ENCODE measurements around the gene GDI1. TPM values are rescaled to one million over a fixed set of nuclear protein-coding genes. Genes with fewer than 3 reads are reported as not detected.

GDI1 gene
- total and polyA plus RNA-seq, 9 of the 15 experiments (the other 6 are each of a cell fraction or from before 2014, with no cell fraction given) = 0.97 to 82.6 (median 37.5) TPM

DNA sequence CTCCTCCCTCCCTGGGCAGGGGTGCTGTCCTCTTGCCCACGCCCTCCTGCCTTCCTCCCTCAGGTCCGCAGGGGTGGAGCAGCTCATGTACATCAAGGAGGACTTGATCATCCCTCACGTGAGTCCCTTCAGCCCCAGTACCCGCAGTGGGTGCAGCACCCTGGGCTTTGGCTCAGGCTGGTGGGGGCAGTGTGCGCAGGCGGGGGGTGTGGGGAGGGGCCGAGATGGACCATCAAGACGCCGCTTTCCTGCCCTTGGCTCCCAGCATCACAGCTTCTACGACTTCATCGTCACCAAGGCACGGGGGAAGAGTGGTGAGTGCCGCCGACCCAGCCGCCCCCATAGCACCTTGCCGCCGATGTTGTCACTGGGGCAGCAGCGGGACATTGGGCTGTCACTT, 12.7 kb downstream of the GDI1 start:
- ChIA-PET CTCF (ENCODE audit: low intra/inter-chr PET ratio) (no interaction called here), POLR2A (no interaction called here)
- FAIRE-seq (no peak), DNase-seq (ENCODE audit: extremely low read depth in 1 of 4, low spot score in 3 of 4) (no peak), ATAC-seq (no peak)
- Histone ChIP-seq H3K27me3 (ENCODE audit: control insufficient read depth in 2 of 2, insufficient read depth in 2 of 2, low read length in 2 of 2) (no peaks in the 10 kb centered on the region), H3K4me1 (replicated peaks in 1 of 2; ENCODE audit: control insufficient read depth in 2 of 2, insufficient read depth in 2 of 2, low read length in 2 of 2) (peaks cover 5 to 28% of the 10 kb centered on the region in 2 experiments; a peak in 4 of 5 replicates), H4K20me1 (replicated peaks; ENCODE audit: control insufficient read depth, insufficient read depth, low read length) (no peaks in the 10 kb centered on the region), H3K36me3 (ENCODE audit: control insufficient read depth, insufficient read depth, low read length) (peaks cover 59% of the 10 kb centered on the region; the same call in 2 of the 3 replicates), H3K9me1 (ENCODE audit: control insufficient read depth, insufficient read depth, low read length) (no peaks in the 10 kb centered on the region), H3K4me2 (ENCODE audit: insufficient read depth, low read length) (no peak overlapping the region), H3K79me2 (ENCODE audit: control insufficient read depth, insufficient read depth, low read length) (peaks cover 12% of the 10 kb centered on the region), H2AFZ (ENCODE audit: low read depth, low read length) (no peak overlapping the region), H3K27ac (ENCODE audit: extremely low read depth, low read depth, low read length) (no peak overlapping the region), H3K9me3 (replicated peaks; ENCODE audit: control insufficient read depth, insufficient read depth, low read depth, low read length) (no peaks in the 10 kb centered on the region), H3K4me3 (no peak overlapping the region), H3K9ac (ENCODE audit: insufficient read depth in 1 of 2, low read depth in 2 of 2, low read length in 2 of 2) (no peak overlapping the region)
- in situ Hi-C loops (cut with MboI) = no loop called here
- no TSS peak for BruUV-seq (replicated peaks)
- TF ChIP-seq NR2C1 (IDR thresholded peaks at IDR 0.05) = no peak
- TF ChIP-seq NR2C1 (tag; IDR thresholded peaks at IDR 0.05) = no peak
- 0 out of 2 replicates have a peak, but pooled peaks have one; percentile 3 for TF ChIP-seq RBFOX2 (IDR thresholded peaks at IDR 0.05; ENCODE audit: low read depth, low read length)
- intact Hi-C loops (cut with micrococcal nuclease) = no loop called here
- whole genome bisulfite sequencing (ENCODE audit: insufficient coverage, low coverage, missing lambda C conversion rate) = no CpG with 5 or more reads among the region's 18 CpGs

DNA sequence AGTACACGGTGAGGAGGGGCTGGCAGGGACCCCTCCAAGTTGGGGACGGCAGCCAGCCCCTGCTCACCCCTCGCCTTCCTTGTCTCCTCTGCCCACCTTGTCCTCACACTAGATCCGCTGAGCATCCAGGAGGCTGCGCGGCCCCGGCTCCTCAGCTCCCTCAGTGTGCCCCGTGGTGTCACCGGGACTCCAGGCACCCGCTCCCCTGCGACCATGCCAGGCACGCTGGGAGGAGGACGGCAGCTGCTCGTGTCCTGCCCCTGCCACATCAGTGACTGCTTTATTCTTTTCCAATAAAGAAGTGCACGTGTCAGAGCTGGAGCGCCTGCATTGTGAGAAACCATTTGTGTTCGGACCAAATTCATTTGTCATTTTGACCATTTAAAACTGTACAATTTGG, 13.4 kb downstream of the GDI1 start:
- H3K36me3 ChIP-seq (ENCODE audit: control insufficient read depth, insufficient read depth, low read length) = peaks cover 57% of the 10 kb centered on the region; the same call in 2 of the 3 replicates
- no peaks in the 10 kb centered on the region for H4K20me1 ChIP-seq (replicated peaks; ENCODE audit: control insufficient read depth, insufficient read depth, low read length)
- TF ChIP-seq RBFOX2 (IDR thresholded peaks at IDR 0.05; ENCODE audit: low read depth, low read length) = 0 out of 2 replicates have a peak, but pooled peaks have one; percentile 2
- TF ChIP-seq HCFC1 (IDR thresholded peaks at IDR 0.05; ENCODE audit: low read depth, low read length) = no peak
- in situ Hi-C loops (cut with MboI) = no loop called here
- H3K9ac ChIP-seq (ENCODE audit: insufficient read depth in 1 of 2, low read depth in 2 of 2, low read length in 2 of 2) = no peak overlapping the region
- no peaks in the 10 kb centered on the region for H3K27me3 ChIP-seq (ENCODE audit: control insufficient read depth in 2 of 2, insufficient read depth in 2 of 2, low read length in 2 of 2)
- no peak overlapping the region for H2AFZ ChIP-seq (ENCODE audit: low read depth, low read length)
- DNase-seq (ENCODE audit: extremely low read depth in 1 of 4, low spot score in 3 of 4) (no peak), FAIRE-seq (no peak), ATAC-seq (no peak)
- no peak overlapping the region for H3K4me3 ChIP-seq
- no peak overlapping the region for H3K4me2 ChIP-seq (ENCODE audit: insufficient read depth, low read length)
- intact Hi-C loops (cut with micrococcal nuclease) = no loop called here
- BruUV-seq (replicated peaks) = no TSS peak
- H3K79me2 ChIP-seq (ENCODE audit: control insufficient read depth, insufficient read depth, low read length) = peaks cover 5% of the 10 kb centered on the region; the same call in 2 of the 3 replicates
- POLR2A ChIA-PET = interaction anchor here (1.0 kb wide), 1 partner anchor 49 kb away, joined by 3 read pairs; no protein-coding TSS in a partner anchor
- H3K27ac ChIP-seq (ENCODE audit: extremely low read depth, low read depth, low read length) = no peak overlapping the region
- H3K4me1 ChIP-seq (replicated peaks in 1 of 2; ENCODE audit: control insufficient read depth in 2 of 2, insufficient read depth in 2 of 2, low read length in 2 of 2) = peaks cover 1 to 21% of the 10 kb centered on the region in 2 experiments; a peak in 4 of 5 replicates
- CTCF ChIA-PET (ENCODE audit: low intra/inter-chr PET ratio) = no interaction called here
- no peaks in the 10 kb centered on the region for H3K9me3 ChIP-seq (replicated peaks; ENCODE audit: control insufficient read depth, insufficient read depth, low read depth, low read length)
- no peaks in the 10 kb centered on the region for H3K9me1 ChIP-seq (ENCODE audit: control insufficient read depth, insufficient read depth, low read length)
- 91% methylated on average over 9 of the region's 17 CpGs for WGBS (ENCODE audit: insufficient coverage, low coverage, missing lambda C conversion rate)
